H1 (cell line): Measurements from ENCODE around the gene KMT5C.

ENCODE experiments used
- BACH1 ChIP-seq: IDR thresholded peaks from 2 replicates; pipeline ENCODE4 v1.6.1; 2012; ENCODE audit warnings: low read length, improper control_type of control experiment
- CHD7 ChIP-seq: fragments of 300-600 bp; sonication (generic); IDR thresholded peaks from 2 replicates; pipeline ENCODE4 v1.7.1; 2012; ENCODE audit warnings: low read length, moderate library complexity, mild to moderate bottlenecking, inconsistent platforms; ENCODE audit not compliant: insufficient replicate concordance
- CTCF ChIP-seq, 3 experiments: IDR thresholded peaks; 1 replicate in 2 of 3; 2 replicates in 1 of 3; pipeline versions ENCODE4 v1.5.1 to v1.6.1; 2011; ENCODE audit warnings: low read length in 3 of 3, mild to moderate bottlenecking in 3 of 3, inconsistent platforms in 2 of 3, low read depth in 1 of 3, moderate library complexity in 1 of 3; ENCODE audit not compliant: insufficient read depth in 1 of 3; ENCODE audit errors: control extremely low read depth in 1 of 3
- EP300 ChIP-seq, 2 experiments: IDR thresholded peaks; 1 replicate in 1 of 2; 2 replicates in 1 of 2; pipeline ENCODE4 v1.6.1; 2011 to 2012; ENCODE audit warnings: low read depth in 2 of 2, low read length in 2 of 2, mild to moderate bottlenecking in 2 of 2, borderline replicate concordance in 1 of 2, inconsistent platforms in 1 of 2, moderate library complexity in 1 of 2
- EZH2 ChIP-seq: fragments of 200-600 bp; sonication (generic); IDR thresholded peaks from 2 replicates; pipeline ENCODE4 v1.7.1; 2012; ENCODE audit warnings: low read depth, mild to moderate bottlenecking, moderate library complexity, low read length, inconsistent platforms; ENCODE audit not compliant: severe bottlenecking
- GTF2F1 ChIP-seq: IDR thresholded peaks from 2 replicates; pipeline ENCODE4 v1.6.1; 2012; ENCODE audit warnings: low read depth, low read length, improper control_type of control experiment, borderline replicate concordance
- JUN ChIP-seq: IDR thresholded peaks from 2 replicates; pipeline ENCODE4 v1.6.1; 2011; ENCODE audit warnings: low read depth, mild to moderate bottlenecking, improper control_type of control experiment, low read length
- RBBP5 ChIP-seq: IDR thresholded peaks from 2 replicates; pipeline ENCODE4 v1.7.1; 2012; ENCODE audit warnings: low read depth, mild to moderate bottlenecking, inconsistent platforms, low read length, moderate library complexity, borderline replicate concordance
- SP4 ChIP-seq: IDR thresholded peaks from 2 replicates; pipeline ENCODE4 v1.6.1; 2012; ENCODE audit warnings: low read length, inconsistent platforms
- TAF1 ChIP-seq: IDR thresholded peaks from 2 replicates; pipeline ENCODE4 v1.6.1; 2011; ENCODE audit warnings: mild to moderate bottlenecking, low read depth, low read length
- TCF12 ChIP-seq: IDR thresholded peaks from 2 replicates; pipeline ENCODE4 v1.6.1; 2011; ENCODE audit warnings: low read depth, mild to moderate bottlenecking, low read length

GRCh38 chr19:55352549-55353145 lies 13.0 kb downstream of the KMT5C start:
- no peak for TF ChIP-seq JUN
- no peak for TF ChIP-seq CTCF (IDR thresholded peaks at IDR 0.05; ENCODE audit: control extremely low read depth in 1 of 3, insufficient read depth in 1 of 3, low read depth in 1 of 3, low read length in 3 of 3)
- TF ChIP-seq EP300 (IDR thresholded peaks at IDR 0.05; ENCODE audit: borderline replicate concordance in 1 of 2, low read depth in 2 of 2, low read length in 2 of 2): no peak
- no peak for TF ChIP-seq TAF1
- no peak for TF ChIP-seq RBBP5
- no peak for TF ChIP-seq BACH1
- TF ChIP-seq SP4: no peak
- TF ChIP-seq GTF2F1: no peak
- TF ChIP-seq TCF12: no peak
- no peak for TF ChIP-seq EZH2
- TF ChIP-seq CHD7: no peak
